ENCODE data around the gene PHKB.

PHKB gene

GRCh38 chr16:47574091-47575054 lies 113.2 kb downstream of the PHKB start:
- DNase-seq = peak; percentile 13 to 67

GRCh38 chr16:47577029-47577428 lies 115.9 kb downstream of the PHKB start:
- DNase-seq = no peak

GRCh38 chr16:47578033-47578432 lies 116.9 kb downstream of the PHKB start:
- no peak for DNase-seq

DNA sequence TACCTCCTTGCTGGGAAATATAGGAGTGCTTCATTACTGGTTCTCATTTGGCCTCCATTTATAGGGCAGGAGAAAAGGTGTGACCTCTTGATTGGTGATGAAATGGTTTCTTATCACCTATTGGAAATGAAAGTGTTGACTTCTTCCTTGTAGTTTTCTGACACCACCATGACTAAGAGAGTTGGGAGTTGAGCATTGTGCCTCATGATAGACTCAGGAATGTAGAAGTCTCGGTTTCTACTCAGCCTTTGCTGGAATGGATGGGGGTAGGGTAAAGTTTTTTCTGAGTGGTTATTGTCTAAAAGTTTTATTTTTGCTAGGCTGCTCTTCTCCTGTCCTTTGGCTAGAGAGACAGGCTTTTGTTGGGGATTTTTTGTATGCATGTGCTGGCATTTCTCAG lies 117.4 kb downstream of the PHKB start:
- no peak for DNase-seq

DNA sequence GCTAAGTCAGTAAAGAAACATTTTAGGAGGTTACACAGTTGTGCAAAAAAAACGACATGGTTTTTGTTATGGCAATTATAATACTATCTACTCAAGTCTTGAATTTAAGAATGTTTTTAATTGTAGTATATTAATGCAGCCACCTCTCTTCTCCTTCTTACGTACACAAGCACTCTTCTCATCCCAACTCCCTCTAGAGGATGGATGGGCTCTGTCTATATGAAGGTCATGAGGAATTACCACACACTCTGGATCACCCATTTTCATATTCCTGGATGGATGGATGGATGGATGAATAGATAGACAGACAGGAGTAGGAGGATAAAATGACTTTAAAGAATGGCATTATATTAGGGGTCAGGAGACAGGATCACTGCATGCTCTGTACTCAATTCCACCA lies 120.0 kb downstream of the PHKB start:
- no peak for DNase-seq

DNA sequence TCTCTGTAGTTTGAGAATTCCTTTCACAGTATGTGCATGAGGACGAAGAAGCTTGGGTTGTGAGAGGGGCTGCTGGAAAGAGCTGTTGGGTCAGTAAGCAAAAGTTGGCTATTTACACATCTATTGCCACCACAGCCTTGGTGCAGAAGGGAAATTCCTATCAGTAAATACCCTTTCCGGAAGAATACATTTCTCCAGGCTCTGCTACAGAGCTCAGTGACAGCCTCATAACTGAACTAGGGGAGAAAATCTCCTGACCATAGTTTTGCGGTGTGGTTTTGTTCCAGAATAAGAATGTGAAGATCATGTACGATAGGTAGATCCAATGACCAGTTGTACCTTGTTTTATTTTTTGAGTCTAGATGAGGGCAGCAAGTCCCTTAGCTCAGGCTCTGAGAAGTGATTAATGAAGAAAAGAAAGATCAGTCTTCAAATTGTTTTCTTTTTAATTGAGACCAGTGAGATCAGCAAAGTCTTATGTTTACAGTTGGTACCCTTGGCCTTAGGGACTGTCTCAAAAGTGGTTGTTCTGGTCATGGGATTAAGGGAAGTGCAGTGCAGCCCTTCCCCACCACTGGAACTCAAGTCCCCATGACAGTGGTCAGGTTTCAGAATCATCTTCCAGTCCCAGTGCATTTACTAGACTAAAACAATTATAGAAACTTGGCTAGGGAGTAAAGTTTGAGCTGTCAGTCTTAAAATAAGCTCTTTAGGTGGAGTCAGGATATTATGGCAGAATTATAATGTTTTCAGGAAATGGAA lies 123.5 kb downstream of the PHKB start:
- DNase-seq = no peak

- no peak for DNase-seq
Measured at GRCh38 chr16:47586121-47586520, 125.0 kb downstream of the PHKB start.

DNA sequence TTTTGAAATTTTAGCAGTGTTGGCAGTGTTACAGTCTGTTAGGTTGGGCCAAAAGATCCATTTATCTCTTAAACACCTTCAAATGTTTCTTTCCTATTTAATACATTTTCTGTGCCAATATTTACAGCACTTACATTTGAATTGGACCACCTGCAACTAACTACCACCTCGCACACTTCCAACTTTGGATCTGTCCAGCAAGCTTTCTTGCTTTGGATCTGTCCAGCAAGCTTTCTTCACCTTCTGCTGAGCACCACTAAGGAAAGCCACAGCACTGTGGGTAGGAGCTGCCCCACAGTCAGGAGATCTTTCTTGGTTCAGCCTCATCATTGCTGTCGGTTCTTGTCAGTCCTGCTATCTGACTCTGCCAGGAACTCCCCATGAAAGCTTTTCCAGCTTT lies 129.3 kb downstream of the PHKB start:
- DNase-seq = no peak

GRCh38 chr16:47592232-47592631 lies 131.1 kb downstream of the PHKB start:
- DNase-seq = no peak

- no peak for DNase-seq
Measured at GRCh38 chr16:47599512-47599911, 138.4 kb downstream of the PHKB start.

GRCh38 chr16:47600376-47600775 lies 139.2 kb downstream of the PHKB start:
- no peak for DNase-seq

DNA sequence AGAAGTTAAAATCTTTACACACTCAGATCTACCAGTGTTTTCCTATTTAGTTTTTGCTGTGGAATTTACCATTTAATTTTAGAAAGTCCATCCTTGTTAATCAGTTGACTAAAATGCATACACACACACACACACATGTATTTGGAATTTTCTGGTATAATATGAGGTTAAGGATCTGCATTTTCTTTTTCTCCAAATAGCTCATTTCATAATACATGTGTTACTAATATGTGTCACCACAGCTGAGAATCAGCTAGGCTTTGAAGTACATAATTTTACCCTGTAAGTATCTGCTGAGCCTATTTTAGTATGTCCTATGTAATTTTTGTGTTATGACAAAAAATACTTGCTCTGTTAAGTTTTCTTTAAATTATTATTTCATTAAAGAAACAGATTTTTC lies 143.2 kb downstream of the PHKB start:
- DNase-seq = no peak

GRCh38 chr16:47611042-47611441 lies 149.9 kb downstream of the PHKB start:
- no peak for DNase-seq

GRCh38 chr16:47611848-47612493 lies 150.8 kb downstream of the PHKB start:
- DNase-seq = no peak

GRCh38 chr16:47612711-47613110 lies 151.6 kb downstream of the PHKB start:
- DNase-seq = no peak

DNA sequence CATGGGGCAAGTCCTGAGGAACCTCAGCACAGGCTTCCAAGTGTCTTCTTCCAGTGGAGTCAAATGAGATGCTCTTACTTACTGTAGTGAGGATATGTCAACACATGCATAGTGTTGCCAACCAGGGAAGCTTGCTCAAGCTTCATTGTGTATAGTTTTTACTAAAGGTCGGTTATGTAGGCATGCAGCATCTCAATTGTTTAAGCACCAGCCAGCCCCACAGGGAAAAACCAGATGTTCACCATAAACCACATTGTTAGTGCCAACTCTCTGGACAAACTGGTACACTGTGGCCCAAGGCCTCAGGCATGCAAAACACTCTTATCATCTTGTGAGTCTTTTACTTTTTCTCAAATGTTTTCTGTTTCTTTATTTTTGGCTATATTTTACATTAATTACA lies 152.1 kb downstream of the PHKB start:
- no peak for DNase-seq

DNA sequence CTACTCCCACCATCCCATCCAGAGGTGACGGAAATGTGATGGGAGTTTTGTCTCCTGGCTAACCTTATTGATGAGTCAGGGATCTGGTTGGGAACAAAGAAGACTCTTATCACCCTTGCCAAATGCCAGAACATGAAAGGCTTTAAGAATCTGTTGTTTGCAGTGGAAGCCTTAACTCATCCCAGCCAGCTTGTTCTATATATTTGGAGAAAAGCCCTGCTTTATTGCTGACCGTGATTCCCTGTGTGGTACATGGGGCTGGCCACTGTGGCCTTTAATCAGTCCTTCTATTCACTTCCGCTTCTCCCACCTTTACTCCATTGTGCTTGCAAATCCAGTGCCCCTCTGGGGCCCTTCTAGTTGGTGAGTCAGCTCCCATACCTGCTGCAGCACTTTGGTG lies 156.6 kb downstream of the PHKB start:
- no peak for DNase-seq

DNA sequence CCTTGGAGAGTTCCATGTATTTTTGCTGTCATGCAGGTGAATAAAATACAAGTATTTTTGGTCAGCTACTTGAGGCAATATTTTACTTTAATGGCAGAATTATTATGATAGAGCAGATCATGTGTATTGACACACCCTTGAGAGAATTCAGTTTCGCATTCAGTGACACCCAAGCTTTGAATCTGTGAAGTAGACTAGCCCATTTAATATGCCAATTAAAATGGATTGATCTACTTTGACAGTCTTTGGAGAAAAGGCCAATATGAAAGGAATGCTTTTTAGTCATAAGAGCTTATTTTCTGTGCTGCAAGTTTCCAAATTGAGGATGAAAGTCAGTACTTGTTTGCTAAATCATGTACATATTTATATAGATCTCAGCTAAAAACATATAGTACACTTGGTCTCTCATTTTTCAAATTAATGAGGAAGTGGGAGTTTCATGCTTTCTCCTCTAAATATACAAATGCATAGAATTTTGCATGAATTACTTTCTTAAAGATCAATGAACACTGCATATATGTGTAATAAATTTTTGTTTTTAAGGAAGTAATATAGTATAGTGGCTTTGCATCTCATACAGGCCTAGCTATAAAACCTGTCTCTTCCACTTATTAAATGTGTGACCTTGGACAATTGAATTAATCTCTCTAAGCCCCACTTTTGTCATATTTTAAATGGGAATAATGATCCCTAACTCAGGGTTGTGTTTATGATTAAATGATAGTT lies 161.5 kb downstream of the PHKB start:
- no peak for DNase-seq

- peak in 1 of 2 donors; percentile 17 for DNase-seq
Measured at GRCh38 chr16:47624563-47624962, 163.4 kb downstream of the PHKB start.

DNA sequence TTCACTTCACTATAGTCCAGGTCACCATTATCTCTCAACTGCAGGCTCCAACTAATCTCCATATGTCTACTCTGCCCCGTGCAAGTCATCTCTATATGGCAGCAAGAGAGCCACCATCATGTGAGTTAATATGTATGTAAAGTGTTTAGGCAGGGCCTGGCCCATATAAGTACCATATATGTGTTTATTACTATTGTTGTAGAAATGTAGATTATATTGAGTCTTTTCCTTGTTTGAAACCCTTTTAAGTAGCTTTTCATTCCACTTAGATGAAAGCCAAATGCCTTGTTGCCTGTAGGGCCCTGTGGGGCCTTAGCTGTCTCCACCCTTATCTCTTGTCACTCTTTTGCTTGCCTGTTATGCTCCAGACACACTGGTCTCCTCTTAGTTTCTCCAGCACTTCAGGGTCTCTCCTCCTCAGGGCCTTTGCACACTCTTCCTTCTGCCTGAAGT lies 164.0 kb downstream of the PHKB start:
- DNase-seq = no peak

GRCh38 chr16:47626246-47626645 lies 165.1 kb downstream of the PHKB start:
- DNase-seq = no peak

DNA sequence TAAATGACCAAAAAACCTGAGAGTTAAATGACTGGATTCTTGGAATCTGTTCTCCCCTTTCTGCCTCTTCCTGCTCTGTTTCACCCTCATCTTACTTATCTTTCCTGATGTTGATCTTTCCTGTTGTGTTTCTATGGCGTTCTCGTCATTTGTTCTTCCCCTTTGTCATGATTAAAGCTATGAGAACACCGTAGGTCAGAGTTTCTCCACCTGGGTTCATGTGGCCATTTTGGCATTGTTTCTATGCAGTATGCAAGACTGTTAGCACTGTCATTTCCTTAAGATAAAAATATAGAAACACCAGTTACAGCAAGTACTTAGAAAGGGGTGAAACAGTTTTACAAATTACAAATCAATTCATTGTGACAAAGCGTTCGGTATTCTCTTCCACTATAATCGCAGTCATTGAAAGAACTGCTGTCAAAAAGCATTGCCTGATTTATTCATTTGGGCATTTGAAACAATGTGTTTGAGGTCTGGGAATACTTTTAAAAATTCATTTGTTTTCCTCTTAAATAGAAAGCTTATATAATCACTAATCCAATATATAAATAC lies 166.0 kb downstream of the PHKB start:
- DNase-seq = no peak

All from inflammatory macrophage treated with lipopolysaccharide for 1 hour (primary cell).